Left forelimb (tissue), 1 donor: Measurements from ENCODE around the gene CENPL.
"Not testable (repeated sequence)": the region's sequence is repeated elsewhere in the genome, so short reads cannot be mapped to it uniquely, and the experiment has no call there.

Source experiments
- DNase-seq: peaks from one replicate; pipeline ENCODE4 v3.0.0-alpha.2; 2018; ENCODE audit warnings: low spot score

CENPL gene

GRCh38 chr1:173856903-173857302, 32.2 kb upstream of the CENPL start:
- no peak for DNase-seq

GRCh38 chr1:173856014-173856413, 31.3 kb upstream of the CENPL start:
- DNase-seq, result no peak

GRCh38 chr1:173853074-173853473, 28.4 kb upstream of the CENPL start:
- no peak for DNase-seq

- DNase-seq, result no peak
Observed at GRCh38 chr1:173852105-173852504, 27.4 kb upstream of the CENPL start.

- no peak for DNase-seq
Observed at GRCh38 chr1:173832748-173833147, 8.1 kb upstream of the CENPL start.

- DNase-seq, result no peak
Observed at GRCh38 chr1:173827611-173828010, 2.9 kb upstream of the CENPL start.

- no peak for DNase-seq
Observed at GRCh38 chr1:173823781-173824314, 835 bp downstream of the CENPL start.

GRCh38 chr1:173821680-173822079, 3.0 kb downstream of the CENPL start:
- no peak for DNase-seq

GRCh38 chr1:173818459-173818858, 6.2 kb downstream of the CENPL start:
- no peak for DNase-seq

- DNase-seq, result not testable (repeated sequence)
Observed at GRCh38 chr1:173813654-173814053, 11.0 kb downstream of the CENPL start.

- no peak for DNase-seq
Observed at GRCh38 chr1:173802961-173803360, 21.7 kb downstream of the CENPL start.

- not testable (repeated sequence) for DNase-seq
Observed at GRCh38 chr1:173799995-173800394, 24.7 kb downstream of the CENPL start.

GRCh38 chr1:173798078-173798477, 26.6 kb downstream of the CENPL start:
- DNase-seq, result no peak

- DNase-seq, result no peak
Observed at GRCh38 chr1:173789841-173790240, 34.8 kb downstream of the CENPL start.

- DNase-seq, result no peak
Observed at GRCh38 chr1:173784997-173785396, 39.7 kb downstream of the CENPL start.

- DNase-seq, result no peak
Observed at GRCh38 chr1:173779936-173780335, 44.7 kb downstream of the CENPL start.

- DNase-seq, result no peak
Observed at GRCh38 chr1:173775578-173776226, 49.0 kb downstream of the CENPL start.

- no peak for DNase-seq
Observed at GRCh38 chr1:173771560-173771959, 53.1 kb downstream of the CENPL start.

- not testable (repeated sequence) for DNase-seq
Observed at GRCh38 chr1:173770330-173770729, 54.4 kb downstream of the CENPL start.

GRCh38 chr1:173768827-173769226, 55.9 kb downstream of the CENPL start:
- no peak for DNase-seq

GRCh38 chr1:173768206-173768605, 56.5 kb downstream of the CENPL start:
- DNase-seq, result no peak

GRCh38 chr1:173764331-173764730, 60.4 kb downstream of the CENPL start:
- not testable (repeated sequence) for DNase-seq

GRCh38 chr1:173758980-173759379, 65.7 kb downstream of the CENPL start:
- no peak for DNase-seq

GRCh38 chr1:173758110-173758509, 66.6 kb downstream of the CENPL start:
- no peak for DNase-seq
